Right ventricle myocardium inferior (tissue), 1 donor: ENCODE data around the gene FKBP15. TPM values are rescaled to one million over a fixed set of nuclear protein-coding genes. Genes with fewer than 3 reads are reported as not detected.
A peak's percentile ranks its signal among the peaks of the same experiment; 100 is the strongest.
"Not testable (repeated sequence)": the region's sequence is repeated elsewhere in the genome, so short reads cannot be mapped to it uniquely, and the experiment has no call there.

Experiments used
- ATAC-seq: fragments of 200-7000 bp; cut with Tn5 transposase; one replicate; pipeline ENCODE4 v1.9.1; 2020; ENCODE audit warnings: mild to moderate bottlenecking, moderate library complexity
- DNase-seq: peaks from one replicate; pipeline ENCODE4 v3.0.0; 2021; ENCODE audit errors: missing footprints
- intact Hi-C: fragments of 100-400 bp; cut with DNase I; formaldehyde crosslinking; loops from one replicate; pipeline ENCODE4 v1.11.0; 2022
- total RNA-seq: library from RNA; stranded (reverse); fragmentation: NEBNext Ultra II Directional; extraction: Animal tissue kit (Norgen Biotek cat#: 25700); gene quantifications from one replicate; pipeline ENCODE4 v1.2.1, GENCODE V29; 2021
- donor health status: DM: no; HTN: yes; CAD: no; lungs with severe emphysema.

Gene FKBP15
- total RNA-seq, 1 donor from 2014 or later = 19.4 TPM

DNA sequence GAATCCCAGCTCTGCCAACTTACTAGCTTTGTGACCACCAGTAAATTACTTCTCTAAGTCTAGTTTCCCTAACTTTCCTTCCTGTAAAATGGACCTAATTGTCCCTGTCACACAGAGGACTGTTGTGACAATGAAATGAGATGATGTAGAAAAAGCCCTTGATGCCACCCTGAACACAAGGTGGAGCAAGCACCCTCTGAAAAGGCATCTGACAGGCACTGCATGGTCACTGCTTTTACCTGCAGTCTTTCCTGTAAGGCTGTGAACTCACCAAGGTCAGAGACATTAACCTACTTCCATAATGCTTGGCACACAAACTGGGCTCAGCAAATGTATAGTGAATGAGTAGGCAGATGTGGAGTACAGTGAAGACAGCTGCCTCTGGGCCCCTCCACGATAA is 64.2 kb downstream of the FKBP15 start:
- intact Hi-C loops = loop anchor here (10.0 kb wide), 1 partner anchor 248 kb away; the partner anchor contains the start of gene ALAD
- ATAC-seq (no peak), DNase-seq (no peak)

DNA sequence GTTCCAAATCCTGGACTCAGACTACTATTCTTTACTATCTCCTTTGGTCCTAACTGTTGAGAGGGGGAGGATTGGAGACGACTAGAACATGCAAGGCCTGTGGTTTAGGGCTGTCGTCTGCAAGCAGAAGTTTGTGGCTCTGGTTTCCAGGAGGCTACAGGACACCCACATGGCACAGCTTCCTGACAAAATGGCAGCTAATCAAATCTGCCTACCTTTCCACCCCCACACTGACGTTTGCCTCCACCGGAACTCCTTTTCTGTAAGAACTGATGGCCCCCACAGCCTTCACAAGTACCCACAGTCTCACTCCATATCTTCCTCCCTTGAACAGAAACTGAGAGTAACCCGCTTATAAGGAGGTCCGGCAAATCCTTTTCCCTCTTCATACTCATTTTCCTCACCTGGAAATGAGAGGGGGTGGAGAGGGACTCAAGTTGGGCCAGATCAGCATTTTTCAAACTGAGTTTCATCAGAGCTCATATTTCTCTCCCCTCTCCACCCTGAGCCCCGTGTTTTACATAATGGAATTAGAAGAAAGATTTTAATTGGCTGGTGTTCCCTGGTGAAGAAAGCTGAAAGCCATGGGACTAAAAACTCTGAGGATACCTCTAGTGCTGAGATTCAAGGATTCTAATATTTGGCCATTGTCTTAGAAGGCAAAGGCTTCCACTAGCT is 65.0 kb downstream of the FKBP15 start:
- DNase-seq = no peak
- intact Hi-C loops = loop anchor here (10.0 kb wide), 1 partner anchor 249 kb away; the partner anchor contains the start of gene ALAD
- ATAC-seq = no peak

DNA sequence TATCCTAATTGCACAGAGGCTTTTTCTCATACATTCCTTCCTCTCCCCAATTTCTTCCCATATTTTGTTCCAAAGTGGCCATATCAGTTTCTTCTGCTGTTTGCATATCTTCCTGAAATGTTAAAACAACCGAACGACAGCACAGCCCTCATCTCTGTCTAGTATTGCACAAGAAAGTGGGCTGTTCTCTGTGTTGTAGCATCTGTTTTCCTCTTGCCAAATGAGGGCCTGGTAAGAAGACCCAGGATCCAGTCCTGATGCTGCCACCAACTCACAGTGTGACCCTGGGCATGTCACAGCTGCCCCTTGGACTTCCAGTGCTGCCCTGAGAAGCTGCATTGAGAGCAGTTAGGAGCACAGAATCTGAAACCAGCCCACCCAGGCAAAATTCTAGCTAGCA is 66.1 kb downstream of the FKBP15 start:
- no peak for DNase-seq
- intact Hi-C loops = loop anchor here (10.0 kb wide), 1 partner anchor 250 kb away; the partner anchor contains the start of gene ALAD
- ATAC-seq = no peak

DNA sequence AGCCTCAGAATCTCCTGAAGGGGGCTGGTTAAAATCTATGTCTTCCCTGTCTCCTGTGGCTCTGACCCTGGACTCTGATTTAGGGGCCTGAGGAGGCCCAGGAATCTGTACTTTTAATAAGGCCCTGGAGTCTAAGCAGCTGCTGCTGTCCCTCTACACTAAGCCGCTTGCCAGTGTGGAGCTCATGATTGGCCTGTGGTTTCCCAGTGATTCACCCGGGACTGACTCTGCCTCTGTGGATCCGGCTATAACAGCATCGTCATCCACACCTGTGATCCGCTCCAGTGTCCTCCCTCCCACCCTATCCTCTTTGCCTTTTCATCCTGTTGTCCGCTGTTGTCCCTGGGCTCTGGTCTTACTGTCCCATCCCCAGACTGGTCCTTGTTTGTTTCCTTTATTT is 66.6 kb downstream of the FKBP15 start:
- DNase-seq = no peak
- ATAC-seq = no peak
- intact Hi-C loops = loop anchor here (10.0 kb wide), 1 partner anchor 250 kb away; the partner anchor contains the start of gene ALAD

DNA sequence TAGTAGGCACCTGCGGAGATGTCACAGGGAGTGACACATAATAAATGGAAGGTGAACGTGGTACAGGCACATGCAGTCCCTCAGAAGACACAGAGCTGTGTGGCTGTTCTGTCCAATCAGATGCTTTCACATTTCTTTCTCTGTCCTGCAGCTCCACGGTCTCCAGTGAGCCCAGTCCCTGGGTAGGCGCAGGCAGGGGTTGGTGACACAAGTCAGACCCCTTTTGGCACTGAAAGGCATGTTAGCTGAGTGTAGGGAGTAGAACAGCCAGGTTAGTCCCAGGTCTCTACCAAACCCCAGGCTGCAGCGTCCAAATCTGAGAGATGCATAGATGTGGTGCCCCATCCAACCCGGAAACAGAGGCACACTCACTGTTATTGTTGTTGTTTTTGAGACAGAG is 67.5 kb downstream of the FKBP15 start:
- ATAC-seq (no peak), DNase-seq (no peak)
- intact Hi-C loops = loop anchor here (10.0 kb wide), 1 partner anchor 251 kb away; the partner anchor contains the start of gene ALAD

DNA sequence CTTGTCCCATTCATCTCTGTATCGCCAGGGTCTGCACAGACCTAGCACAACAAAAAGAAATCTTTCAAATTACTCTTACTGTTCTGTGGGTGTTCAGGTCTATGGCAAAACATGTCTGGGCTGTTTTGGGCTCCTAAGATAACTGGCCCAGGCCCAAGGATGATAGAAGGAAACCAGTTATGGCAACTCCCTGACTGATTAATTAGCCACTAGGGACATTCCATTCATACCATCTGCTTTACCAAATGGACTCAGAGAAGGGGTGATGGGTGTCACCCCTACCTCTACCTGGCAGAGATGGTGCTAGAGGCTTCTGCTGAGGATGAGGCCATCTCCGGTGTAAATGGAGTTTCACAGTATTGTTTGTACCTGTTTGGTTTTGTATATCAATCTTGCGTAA is 68.4 kb downstream of the FKBP15 start:
- DNase-seq (no peak), ATAC-seq (no peak)
- intact Hi-C loops = loop anchor here (10.0 kb wide), 1 partner anchor 252 kb away; the partner anchor contains the start of gene ALAD

DNA sequence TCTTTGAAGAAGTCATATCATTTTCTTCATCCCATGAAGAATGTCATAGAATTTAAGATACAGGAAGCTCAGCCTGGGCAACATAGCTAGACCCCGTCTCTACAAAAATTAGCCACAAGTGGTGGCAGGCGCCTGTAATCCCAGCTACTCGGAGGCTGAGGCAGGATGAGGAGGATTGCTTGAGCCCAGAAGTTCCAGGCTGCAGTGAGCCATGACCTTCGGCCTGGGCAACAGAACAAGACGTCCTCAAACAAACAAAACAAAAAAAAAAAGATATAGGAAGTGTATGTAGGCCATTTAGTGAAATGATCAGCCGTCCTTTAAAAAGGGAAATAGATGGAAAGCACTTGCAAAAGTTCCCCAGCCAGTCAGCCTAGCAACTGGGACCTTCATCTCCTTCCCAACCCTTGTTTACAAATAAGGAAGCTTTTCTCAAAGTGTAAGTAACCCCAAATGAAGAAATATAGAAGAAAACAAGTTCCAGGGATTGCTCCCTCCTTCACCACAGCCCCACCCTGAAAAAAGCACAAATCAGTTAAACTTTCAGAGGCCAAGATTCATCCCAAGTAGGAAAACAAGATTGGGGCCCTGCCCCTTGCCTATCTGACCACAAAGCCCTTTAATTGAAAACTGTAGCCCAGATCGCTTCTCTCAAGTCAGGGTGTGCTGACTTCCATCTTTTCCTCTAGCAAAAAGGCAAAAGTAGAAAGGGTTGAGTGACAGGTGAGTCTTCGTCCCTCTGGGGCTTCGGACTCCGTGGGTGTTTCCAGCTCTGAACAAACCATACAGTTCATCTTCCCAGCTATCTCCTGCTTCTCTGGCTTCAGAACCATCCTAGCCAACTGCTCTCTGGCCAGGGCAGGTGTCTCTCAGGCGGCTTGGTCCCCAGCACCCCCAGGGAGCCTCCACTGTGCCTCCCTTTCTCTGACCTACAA is 69.1 kb downstream of the FKBP15 start:
- peak; percentile 77 for DNase-seq

DNA sequence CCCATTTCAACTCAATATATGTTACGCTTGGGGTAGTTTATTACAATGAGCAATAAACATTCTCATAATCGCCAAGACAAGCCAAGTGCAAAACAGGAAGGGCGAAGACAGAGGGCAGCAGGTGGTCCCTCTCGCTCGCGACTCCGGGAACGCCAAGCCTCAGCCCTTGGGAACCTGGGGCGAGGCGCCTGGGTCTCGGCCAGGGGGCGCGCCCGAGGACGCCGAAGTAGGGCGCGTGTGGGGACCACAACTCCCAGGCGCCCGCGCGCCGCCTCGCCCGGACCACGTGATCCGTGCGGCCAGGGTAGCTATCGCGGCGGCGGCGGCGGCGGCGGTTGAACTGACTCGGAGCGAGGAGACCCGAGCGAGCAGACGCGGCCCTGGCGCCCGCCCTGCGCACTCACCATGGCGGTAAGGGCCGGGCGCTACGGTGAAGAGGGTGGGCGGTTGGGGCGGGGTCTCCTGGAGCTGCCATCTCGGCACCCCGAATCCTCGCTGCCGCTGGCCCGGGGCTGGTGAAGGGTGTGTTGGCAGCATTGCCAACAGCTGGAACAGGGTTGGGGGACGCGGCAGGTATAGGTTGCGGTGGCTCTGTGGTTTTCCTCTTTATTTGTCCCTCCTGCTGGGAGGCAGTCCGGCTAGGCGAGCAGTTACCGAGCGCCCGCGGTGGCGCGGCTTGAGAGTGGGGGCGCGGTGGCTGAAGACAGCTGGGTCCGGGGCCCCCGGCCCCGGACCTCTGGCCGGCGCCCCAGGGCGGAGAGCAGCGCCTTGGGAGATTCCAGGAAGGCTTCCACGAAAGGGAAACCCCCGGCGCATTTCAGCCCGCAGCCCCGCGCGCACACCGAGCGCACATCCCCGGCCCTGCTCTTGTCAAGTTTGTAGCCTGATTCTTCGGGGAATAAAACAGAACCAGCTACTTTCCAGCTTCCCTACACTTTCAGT is 70.1 kb downstream of the FKBP15 start, which contains the start of gene SLC31A2:
SLC31A2 (plus strand) TSS at position 338 of the 942 bp plus-strand sequence; CDS start at position 406, 68 bp downstream.
- DNase-seq (peak; percentile 97), ATAC-seq (peak; percentile 96)
- intact Hi-C loops = loop anchor here (10.0 kb wide), 1 partner anchor 254 kb away; the partner anchor contains the start of gene ALAD

More for the DNA sequence above, 69.1 kb downstream of the FKBP15 start:
- intact Hi-C loops = loop anchor here (10.0 kb wide), 1 partner anchor 253 kb away; the partner anchor contains the start of gene ALAD
- peak; percentile 23 for ATAC-seq

DNA sequence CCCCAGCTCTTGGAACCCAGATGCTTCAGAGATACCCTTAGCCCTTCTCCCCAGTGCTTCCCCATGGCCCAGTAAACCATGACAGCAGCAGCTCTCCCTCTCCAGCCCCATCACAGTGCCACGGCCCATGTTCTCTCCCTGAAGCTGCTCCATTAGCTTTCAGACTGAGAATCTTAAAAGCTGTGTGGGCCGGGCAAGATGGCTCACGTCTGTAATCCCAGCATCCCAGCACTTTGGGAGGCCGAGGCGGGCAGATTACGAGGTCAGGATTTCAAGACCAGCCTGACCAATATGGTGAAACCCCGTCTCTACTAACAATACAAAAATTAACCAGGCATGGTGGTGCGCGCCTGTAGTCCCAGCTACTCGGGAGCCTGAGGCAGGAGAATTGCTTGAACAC is 71.5 kb downstream of the FKBP15 start:
- DNase-seq, ATAC-seq, intact Hi-C loops: not testable (repeated sequence)

DNA sequence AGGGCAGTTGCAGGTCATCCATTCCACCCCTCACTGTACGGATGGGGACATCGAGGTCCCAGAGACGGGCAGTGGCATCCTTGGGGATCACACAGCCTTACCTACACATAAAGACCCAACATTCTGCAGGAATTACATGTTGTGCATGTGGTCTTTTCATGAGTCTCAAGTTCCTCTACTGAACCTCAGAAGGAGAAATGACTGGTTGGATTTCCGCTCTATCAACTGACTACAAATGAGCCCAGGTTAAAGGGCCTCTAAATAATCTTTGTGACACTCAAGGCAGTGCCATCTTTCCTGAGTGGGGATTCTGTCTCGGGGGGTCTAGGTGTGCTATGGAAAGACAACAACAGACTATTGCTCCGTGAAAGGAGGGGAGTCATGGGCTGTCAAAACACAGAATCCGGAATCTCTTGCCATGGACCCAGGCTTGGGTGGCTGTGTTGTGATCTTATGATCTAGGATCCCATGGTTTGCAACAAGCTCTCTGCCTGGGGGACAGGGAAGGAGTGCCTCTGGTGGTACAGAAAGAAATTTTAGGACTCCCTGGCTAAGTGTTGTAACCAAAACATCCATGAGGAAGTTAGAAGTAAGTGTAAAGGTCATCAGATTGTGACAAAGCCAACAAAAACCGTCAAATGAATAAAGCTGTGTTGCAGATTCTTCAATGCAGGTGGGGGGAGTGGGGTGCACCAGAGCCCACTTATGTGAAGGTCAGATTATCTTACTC is 72.1 kb downstream of the FKBP15 start:
- DNase-seq = no peak
- intact Hi-C loops = no loop called here
- no peak for ATAC-seq

DNA sequence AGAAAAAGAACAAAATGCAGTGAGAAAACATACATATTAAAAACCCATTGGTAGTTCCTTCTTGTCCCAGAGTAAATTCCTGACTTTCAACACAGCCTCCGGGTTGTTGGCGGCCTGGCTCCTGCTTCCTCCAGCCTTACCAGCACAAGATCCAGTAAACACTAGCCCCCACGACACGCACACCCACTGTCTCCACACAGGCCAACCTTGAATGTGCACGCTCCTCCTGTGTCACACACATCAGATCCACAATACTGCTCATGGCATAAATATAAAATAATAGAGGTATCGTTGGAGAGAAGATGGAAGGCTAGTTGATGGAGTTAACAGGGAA is 72.7 kb downstream of the FKBP15 start:
- ATAC-seq (no peak), DNase-seq (no peak)
- intact Hi-C loops = no loop called here

DNA sequence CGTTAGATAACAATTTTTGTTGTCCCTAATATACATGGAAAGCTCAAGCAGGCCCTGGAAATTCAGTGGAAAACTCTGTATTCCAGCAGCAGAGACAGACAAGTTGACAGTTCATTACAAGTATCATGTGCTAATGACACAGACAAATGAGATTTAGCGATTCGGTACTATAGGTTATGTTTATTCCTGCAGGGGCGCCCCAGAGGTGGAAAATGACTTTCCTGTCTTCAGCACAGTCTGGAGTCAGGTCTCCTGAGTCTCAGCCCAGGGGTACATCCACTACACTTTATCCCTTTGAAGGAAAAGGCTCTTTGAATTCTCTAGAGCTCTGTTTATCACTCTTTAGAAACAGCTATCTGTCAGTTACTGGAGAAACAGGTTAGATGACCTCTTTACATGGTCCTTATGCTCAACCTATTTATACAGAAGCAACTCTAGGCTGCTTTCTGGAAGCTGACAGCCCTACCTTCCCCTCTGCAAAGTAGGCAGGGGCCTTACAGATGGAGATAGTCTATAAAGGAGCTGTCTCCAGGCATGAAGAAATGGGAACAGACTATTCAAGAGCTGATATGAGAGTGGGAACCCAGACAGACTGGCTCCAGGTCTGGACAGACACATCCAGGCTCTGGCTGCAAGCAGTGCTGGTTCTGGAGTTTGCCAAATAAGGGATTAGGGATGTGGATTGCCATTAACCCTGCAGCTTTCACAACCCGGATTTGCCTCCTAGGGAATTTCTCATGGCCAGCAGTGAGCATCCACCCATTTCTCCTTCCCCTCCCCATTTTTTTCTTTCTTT is 77.4 kb downstream of the FKBP15 start:
- ATAC-seq = no peak
- intact Hi-C loops = no loop called here
- DNase-seq = no peak

DNA sequence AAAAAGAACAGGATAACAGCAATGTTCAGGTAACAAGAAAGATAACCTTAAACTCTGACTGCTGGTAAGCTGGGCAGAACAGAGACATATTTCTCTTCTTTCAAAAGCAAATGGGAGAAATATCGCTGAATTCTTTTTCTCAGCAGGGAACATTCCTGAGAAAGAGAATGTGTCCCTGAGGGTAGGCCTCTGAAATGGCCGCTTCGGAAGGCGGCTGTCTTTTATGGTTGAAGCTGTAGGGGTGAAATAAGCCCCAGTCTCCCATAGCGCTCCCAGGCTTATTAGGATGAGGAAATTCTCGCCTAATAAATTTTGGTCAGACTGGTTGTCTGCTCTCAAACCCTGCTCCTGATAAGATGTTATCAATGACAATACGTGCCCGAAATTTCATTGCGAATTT is 80.2 kb downstream of the FKBP15 start:
- ATAC-seq, DNase-seq, intact Hi-C loops: not testable (repeated sequence)

DNA sequence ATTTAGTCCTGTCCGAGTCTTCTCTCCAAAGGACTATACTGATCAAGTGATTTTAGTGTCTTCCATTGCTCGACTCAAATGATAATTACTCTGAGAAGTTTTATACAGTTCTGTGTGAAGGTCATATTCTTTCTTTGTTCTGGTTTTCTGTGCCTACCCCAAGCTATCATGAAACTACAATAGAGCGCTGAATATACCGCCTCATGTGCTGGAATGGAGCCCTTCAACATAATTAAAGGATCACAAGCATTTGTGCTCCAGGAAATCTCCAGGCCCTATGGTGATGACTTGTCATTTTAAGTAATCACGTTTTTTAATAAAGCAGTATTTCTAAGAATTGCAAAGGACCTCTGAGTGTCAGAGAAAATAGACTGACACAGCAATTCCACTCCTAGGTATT is 81.1 kb downstream of the FKBP15 start:
- intact Hi-C loops = no loop called here
- DNase-seq (no peak), ATAC-seq (no peak)

DNA sequence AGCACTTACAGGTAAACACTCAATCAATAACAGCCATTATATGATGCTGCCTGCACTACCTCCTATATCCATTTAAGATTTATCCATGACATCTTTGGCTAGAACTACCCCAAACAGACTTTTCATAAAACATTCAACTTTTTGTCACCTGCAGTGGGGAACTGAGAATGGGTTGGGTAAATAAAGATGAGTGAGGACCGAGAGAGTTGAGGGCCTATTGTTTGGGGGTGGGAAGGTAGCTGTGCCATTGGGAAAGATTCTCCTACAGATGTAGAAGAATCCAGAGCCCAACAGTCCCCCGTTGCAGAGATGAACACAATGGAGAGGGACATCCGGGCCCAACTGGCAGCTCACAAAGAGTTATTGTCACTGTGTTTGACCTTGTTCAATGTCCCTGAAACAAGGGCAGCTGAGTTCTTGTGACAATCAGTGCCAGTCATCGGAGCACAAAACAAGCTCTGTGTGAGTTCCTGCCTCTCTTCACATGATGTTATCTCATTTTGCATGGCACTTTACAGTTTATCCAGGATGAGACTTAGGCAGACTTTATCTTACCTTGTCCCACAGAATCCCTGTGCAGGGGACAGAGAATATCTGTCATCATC is 81.8 kb downstream of the FKBP15 start:
- ATAC-seq (no peak), DNase-seq (no peak)
- intact Hi-C loops = no loop called here

DNA sequence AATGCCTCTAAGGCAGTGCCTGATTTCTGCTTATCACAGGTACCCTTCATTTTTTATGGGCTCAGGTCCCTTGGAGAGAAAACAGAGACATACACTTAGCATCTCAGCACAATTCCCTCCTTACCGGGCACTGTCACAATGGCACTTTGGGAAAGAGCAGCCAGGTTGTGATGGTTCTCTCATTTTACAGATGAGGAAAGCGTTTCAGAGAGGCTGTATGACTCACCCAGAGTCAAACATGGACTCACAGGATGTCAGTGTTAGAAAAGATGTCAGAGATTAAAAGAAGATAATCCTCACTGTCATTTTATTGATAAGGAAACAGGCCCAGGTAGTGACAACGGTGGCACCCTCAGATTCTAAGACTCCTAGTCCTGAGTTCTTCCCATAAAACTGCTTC is 82.3 kb downstream of the FKBP15 start:
- intact Hi-C loops = no loop called here
- ATAC-seq (no peak), DNase-seq (no peak)
